Right forelimb (tissue), 1 donor: Measurements from ENCODE around the gene ARHGEF25.
"Not testable (repeated sequence)": the region's sequence is repeated elsewhere in the genome, so short reads cannot be mapped to it uniquely, and the experiment has no call there.

ENCODE experiments used
- DNase-seq: peaks from one replicate; pipeline ENCODE4 v3.0.0-alpha.2; 2018

Gene ARHGEF25

DNA sequence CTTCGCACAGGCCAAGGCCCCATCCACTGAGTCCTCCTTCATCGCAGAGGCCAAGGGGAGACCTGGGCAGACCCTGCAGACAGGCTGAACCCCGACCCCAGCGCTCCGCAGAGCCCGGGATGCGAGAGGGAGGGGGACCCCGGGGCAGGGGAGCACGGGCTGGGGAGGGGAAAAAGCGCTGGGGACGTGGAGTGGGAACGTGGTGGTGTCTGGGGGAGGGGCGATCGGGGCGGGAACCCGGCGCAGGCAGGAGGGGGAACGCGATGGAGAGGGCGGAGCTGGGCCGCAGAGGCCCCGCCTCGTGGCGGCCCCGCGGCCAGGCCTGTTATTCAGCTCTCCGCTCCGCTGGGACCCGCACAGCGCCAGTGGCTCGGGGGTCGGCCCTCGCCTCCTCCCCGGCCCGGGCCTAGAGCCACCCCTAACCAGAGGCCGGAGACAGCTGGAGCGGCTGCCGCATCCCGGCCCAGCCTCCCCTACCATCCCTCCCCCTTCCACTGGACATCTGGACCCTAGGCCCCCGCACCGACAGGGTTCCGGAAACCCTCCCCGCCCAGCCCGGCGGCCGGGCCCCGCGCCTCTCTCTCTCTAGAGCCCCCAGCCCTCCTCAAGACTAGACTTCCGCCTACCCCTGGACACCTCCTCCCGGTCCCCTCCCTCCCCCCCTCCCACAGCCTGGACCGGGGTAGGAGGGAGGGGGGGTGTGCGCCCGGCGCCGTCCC, at the start of gene ARHGEF25:
ARHGEF25 (plus strand) TSS at position 328 of the 719 bp plus-strand sequence. CDS start 460 bp downstream, outside the sequence.
- peak; percentile 91 for DNase-seq

DNA sequence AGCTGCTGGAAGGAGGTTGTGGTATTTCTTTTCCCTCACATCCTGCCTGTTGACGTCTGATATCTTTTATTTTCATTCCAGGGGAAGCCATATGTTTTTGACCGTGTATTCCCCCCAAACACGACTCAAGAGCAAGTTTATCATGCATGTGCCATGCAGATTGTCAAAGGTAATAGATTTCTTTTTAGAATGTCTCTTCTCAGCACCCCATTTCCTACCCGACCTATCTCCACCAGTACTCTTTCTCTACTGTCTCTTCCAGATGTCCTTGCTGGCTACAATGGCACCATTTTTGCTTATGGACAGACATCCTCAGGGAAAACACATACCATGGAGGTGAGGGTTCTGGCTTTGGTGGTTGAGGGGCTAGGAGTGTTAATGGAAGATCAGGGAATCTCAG, 47.9 kb upstream of the ARHGEF25 start:
- no peak for DNase-seq

DNA sequence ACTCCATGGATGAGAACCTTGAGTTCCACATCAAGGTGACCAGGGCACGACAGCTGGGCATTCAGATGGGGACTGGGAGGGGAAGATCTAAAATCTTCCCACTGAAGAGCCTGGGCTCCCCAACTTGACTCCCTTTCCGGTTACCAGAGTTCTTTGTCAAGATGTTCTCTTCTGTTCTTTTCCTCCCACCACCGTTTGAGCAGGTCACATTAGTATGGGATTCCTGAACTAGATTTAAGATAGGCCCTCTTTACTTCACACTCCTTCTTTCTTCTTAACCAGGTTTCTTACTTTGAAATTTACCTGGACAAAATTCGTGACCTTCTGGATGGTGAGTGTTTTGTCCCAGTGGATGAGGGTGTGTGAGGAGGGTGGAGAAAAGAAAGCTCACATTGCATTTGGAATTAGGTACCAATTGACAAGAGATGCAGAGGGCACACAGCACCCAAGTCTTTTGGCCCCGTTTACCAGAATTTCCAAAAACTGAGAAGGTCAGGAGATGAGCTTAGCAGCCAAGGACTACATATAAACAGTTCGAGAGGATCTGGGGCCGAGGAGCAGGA, 47.0 kb upstream of the ARHGEF25 start:
- DNase-seq, result no peak

DNA sequence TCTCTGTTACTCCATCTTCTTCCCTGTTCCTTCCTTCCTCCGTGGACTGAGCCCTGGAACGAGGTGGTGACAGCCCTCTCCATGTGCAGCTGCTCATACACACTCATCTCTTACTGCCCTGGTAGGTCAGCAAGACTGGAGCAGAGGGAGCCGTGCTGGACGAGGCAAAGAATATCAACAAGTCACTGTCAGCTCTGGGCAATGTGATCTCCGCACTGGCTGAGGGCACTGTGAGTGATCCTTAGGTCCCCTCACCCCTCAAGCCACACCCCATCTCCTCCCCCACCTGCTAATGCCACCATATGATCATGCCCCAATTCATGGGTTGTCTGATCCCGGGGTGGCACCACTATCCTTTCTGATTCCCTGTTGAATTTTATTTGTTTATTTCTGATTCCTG, 42.4 kb upstream of the ARHGEF25 start:
- DNase-seq, result no peak

DNA sequence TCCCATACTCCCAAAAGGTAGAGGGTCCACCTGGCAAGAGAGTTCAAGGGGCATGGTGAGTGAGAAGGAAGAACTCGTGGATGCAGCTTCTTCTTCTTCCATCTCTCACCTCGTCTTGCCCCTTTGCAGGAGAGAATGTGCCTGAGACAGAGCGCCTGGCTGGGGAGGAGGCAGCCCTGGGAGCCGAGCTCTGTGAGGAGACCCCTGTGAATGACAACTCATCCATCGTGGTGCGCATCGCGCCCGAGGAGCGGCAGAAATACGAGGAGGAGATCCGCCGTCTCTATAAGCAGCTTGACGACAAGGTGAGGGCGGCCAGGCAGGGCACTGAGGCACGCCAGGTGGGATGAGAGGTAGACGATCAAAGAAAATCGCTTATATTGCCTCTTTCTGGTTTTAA, 41.4 kb upstream of the ARHGEF25 start:
- DNase-seq, result no peak

DNA sequence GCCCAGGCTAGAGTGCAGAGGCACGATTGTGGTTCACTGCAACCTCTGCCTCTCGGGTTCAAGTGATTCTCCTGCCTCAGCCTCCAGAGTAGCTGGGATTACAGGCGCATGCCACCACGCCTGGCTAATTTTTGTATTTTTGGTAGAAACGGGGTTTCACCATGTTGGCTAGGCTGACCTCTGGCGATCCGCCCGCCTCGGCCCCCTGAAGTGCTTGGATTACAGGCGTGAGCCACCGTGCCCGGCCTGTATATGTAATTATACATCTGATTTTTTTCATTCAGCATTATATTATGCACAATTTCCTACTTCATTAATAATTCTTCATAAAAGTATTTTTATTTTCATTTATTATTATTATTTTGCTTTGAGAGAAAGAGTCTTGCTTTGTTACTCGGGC, 40.8 kb upstream of the ARHGEF25 start:
- not testable (repeated sequence) for DNase-seq

DNA sequence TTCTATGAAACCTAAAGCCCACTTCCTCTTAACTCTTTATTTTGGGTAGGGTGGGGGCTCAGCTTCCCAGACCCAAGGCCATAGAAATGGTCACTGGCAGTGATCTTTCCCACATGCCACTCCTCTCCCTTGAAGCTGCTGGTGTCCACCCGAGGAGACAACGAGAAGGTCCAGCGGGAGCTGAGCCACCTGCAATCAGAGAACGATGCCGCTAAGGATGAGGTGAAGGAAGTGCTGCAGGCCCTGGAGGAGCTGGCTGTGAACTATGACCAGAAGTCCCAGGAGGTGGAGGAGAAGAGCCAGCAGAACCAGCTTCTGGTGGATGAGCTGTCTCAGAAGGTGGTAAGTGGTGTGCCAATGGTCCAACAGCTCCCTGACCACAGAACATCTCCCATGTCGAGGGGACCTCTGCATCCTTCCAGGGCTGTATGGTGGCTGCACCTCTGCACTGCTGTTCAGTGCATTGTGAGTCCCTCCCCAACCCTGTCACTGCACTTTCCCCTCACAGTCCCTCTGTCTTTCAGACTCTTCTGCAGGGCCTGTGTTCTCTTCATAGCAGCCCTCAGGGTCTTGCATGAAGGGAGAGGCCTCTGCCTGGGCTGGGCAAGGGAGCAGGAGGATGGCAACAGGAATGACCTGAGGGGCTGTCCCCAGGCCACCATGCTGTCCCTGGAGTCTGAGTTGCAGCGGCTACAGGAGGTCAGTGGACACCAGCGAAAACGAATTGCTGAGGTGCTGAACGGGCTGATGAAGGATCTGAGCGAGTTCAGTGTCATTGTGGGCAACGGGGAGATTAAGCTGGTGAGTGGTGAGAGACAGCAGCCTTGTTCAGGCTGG, 39.1 kb upstream of the ARHGEF25 start:
- no peak for DNase-seq

DNA sequence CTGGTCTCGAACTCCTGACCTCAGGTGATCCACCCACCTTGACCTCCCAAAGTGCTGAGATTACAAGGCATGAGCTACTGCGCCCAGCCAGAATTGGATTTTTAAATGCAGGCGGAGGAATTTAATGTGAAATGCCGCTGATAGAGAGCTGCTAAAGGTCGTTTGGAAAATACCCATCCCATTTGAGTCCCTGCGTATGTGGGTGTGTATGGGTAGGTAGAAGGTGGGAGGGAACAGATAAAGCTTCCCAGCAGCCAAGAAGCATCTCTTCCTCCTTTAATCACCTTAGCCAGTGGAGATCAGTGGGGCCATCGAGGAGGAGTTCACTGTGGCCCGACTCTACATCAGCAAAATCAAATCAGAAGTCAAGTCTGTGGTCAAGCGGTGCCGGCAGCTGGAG, 36.4 kb upstream of the ARHGEF25 start:
- DNase-seq, result no peak

DNA sequence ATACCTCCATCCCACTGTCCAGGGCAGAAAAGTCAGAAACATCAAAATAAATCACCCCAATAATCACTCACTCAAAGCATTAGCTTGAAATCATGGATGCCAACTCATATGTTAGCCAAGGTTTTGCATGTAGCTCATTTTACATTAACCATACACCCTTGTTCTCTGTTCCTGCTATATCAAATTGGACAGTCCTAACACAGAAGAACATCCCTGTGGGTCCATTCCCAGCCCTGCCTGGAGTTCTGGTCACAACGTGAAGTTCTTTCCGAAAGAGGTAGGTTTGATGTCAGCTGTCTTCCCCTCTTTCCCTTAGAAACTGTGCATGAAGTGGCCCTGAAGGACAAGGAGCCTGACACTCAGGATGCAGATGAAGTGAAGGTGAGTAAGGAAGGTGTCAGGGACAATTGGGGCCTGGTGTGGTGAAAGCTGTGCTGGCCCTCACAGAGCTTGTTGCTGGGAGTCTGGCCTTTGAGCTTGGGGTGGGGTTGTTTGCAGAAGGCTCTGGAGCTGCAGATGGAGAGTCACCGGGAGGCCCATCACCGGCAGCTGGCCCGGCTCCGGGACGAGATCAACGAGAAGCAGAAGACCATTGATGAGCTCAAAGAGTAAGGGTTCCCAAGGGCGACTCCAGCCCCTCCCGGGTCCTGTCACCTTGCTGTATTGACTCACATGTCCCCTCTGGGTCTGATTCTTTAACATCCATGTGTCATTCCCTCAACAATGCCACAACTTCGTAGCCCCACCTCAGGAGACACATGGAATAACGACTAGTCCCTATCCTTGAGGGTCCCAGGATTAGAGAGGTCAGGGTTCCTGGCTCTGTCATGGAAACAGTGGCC, 35.2 kb upstream of the ARHGEF25 start:
- DNase-seq, result no peak

DNA sequence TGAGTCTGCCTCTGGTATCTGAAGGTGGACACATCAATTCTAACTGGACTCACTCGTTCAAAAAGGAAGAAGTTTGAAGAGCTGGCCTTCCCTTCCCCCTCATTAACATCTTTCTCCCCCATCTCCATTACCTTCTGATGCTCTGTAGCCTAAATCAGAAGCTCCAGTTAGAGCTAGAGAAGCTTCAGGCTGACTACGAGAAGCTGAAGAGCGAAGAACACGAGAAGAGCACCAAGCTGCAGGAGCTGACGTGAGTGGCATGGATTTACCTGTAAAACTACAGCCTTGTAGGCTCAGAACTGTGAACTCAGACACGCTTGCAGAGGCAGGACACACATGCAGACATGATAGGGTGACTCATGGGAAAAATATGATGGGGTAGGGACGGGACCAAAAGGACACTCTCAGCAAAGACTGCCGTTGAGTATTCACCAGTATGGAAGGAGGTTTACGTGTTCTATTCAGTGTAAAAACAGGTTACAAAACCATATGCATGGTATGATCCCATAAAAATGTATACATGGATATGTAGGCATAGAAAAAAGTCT, 34.5 kb upstream of the ARHGEF25 start:
- no peak for DNase-seq

DNA sequence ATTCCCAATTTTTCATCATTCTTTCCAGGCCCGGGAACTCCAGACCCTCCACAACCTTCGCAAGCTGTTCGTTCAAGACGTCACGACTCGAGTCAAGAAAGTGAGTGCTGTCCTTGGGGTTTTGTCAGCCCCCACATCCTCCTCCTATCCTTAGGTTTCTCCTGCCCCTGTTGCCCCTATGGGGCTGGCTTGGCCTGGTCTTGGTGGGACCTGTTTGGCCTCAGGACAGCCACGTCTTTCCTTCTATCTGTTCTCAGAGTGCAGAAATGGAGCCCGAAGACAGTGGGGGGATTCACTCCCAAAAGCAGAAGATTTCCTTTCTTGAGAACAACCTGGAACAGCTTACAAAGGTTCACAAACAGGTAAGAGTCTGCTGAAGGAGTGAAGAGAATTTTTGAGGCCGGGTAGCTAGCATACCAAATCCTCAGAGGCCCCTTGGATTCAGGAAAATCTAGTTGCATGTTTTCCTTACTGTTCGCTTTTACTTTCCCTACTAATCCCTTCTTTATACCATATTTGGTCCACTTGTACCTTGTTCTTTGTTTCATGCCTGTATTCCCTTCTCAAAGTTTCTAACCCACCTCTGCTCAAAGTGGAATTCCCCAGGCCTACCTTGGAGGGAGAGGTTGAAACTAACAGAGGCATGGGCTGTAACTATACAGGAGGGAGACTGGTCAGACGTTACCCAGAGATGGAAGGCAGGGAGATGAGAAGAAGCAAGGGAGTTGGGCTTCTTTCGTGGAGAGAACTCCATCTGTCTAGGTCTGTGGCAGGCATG, 33.1 kb upstream of the ARHGEF25 start:
- DNase-seq, result no peak

DNA sequence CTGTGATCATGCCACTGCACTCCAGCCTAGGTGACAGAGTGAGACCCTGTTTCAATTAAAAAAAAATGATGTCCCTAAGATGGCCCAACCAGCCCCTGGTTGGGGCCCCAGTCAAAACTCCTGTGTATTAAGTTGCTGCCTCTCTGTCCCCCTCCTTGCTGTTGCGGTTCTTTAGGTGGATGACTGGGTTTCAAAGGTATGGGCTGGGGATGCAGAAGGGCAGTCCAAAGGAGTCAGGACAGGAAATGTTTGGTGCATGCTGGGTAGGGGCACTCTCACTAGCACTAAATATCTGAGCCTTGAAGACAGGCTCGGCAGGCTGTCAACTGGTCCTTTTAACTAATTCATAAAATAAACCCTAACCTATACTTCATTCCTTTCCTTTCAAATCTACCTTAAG, 32.2 kb upstream of the ARHGEF25 start:
- no peak for DNase-seq

DNA sequence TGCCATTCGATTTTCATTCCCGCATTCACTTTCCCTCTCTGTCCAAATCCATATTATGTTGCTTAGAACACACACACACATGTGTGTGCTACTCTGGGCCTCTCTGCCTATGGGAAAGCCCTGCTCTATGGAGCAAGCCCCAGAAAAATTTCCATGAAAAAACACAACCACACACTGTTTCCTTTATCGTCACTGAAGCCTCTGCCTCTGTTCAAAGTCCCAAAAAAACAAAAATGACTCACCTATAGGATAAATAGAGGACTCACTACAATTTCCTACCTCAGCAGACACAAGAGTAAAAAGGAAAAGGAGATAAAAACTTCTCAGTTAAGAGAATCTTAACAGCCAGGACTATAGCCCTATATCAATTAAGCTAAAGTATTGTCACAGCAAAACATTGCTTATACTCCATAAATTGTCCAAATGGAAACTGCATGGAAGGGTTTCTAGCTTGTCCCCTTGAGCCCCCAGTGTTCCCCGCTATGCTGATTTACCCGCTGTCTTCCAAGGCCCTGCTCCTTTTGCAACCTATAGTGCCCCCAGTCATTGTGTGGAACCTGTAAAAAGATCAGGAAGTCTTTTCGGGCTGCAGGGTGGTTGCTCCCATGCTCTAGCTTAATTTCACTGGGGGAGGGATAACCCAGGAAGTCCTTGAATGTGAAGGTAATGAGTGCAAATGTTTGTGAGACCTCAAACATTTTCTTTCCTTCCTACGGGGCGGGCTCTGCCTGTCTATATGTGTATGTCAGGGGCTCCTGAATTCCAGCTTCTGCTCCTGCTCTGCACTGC, 31.4 kb upstream of the ARHGEF25 start:
- no peak for DNase-seq

DNA sequence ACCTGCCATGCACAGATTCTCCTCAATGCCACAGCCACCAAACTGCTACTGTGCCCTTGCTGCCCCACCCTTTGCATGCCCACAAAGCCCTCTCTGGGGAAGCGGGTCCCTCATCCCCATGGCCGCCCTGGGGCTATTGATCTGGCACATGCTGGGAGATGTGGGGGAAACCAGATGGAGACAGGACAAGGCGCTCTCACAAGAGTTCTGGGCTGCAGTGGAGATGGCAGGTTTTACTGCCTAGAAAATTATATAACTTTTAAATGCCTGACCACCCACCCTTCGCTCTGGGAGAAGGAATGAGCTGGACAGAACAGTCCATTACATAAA, 30.8 kb upstream of the ARHGEF25 start:
- no peak for DNase-seq

DNA sequence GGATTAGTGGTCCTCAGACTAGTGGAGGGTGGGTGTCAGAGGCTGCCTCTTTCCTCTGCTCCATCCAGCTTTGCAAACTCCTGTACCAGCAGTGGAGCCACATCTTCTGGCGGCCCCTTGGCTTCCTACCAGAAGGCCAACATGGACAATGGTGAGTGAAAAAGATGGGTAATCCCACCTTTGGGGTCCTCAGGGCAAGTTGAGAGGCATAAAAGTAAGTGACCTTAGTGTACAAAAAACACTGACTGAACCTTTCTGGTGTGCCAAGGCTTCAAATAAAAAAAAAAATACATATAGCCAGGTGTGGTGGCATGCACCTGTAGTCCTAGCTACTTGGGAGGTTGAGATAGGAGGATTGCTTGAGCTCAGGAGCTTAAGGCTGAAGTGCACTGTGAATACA, 29.4 kb upstream of the ARHGEF25 start:
- no peak for DNase-seq

DNA sequence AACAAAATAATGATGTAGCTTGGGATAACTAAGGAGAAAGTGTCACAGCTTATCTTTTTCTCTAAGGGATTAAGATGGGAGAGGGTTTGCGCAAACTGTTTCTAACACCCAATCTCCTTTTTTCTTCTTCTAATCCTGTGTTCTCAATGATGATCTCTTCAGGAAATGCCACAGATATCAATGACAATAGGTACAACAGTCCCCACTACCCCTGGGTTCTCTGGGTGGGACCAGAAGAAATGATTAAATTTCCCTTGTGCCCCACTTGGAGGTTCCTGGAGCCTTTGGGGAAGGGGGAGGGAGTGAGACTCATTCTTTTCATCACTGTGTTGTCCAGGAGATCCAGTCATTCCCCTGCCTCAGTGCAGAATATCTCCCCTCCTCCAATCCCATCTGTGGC, 28.8 kb upstream of the ARHGEF25 start:
- no peak for DNase-seq

DNA sequence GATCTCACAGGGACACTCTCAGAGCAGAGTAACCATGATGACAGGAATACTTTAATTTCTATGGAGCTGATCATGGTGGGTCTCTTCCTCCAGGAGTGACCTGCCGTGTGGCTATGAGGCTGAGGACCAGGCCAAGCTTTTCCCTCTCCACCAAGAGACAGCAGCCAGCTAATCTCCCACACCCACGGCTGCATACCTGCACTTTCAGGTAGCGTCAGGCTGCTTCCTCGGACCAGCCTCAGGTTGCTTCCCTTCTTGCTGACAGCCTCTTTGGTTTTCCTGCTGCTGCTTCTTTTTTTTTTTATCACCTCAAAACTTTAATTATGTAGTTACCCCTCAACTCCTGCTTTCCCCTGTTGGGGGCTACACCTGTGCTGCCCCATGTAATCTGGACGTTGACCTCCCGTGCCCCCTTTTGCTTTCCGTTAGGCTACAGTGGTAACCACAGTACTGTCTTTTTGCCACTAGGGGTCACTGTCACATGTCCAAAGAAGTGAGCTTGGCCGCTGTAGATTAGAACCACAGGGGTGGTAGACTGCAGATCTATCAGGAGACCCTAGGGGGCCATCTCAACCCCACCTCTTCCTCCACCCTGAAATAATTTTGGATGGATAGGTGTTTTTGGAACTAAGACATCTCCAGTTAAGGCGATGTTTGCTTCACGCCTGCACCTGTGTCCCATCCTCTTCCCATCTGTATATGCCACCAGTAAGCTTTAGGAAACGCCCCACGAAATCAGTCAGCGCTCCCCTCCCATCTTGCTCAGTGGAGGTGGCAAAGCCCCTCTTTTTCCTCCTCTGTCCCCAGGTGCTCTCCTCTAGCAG, 28.0 kb upstream of the ARHGEF25 start:
- DNase-seq, result peak; percentile 71

DNA sequence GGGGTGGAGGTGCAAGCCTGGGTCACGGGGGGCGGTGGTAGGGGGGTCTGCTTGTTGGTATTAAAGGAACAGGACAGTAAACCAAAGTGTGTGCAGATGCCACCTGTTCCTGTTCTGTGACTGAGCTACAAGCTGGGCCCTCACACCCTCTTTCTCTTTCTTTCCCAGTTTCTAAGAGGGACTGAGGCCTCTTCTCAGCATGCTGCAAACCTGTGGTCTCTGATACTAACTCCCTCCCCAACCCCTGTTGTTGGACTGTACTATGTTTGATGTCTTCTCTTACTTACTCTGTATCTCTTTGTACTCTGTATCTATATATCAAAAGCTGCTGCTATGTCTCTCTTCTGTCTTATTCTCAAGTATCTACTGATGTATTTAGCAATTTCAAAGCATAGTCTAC, 27.2 kb upstream of the ARHGEF25 start:
- DNase-seq, result no peak

DNA sequence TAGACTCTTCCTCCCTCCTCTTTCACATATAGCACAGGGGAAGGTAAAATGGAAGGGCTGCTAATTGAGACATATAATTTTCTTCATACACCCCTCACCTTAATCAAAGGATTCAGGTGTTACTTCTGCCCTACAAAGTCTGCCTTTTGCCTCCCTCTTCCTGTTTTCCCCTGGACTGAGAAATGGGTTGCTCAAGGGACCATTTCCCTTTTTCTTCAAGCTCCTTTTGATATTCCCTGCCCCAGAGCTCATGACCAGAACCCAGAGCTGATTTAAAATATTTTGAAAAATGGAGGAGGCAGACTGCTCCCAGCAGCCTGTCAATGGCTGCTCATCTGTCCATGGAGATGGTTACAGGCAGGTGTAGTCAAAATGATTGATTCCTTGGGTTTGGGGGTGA, 26.5 kb upstream of the ARHGEF25 start:
- DNase-seq, result no peak

DNA sequence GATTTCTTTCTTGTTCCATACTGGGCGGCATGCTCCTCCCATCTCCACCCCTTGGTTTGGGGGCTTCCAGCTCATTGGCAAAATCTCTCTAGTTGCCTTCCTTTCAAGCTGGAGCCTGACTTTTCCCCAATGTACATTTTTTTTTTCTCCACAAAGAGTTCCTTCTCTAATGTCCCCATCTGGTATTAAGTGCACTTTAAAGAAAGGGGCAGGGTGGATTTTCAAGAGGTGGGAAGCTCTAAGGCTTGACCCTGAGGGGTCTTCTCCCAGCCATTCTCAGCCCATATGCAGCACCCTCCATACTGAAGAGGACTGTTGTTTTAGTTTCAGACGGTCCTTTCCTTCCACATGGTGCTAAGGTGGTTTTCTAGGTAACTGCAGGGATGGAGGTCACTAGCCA, 26.1 kb upstream of the ARHGEF25 start:
- DNase-seq, result no peak
